B cell (primary cell): Measurements from ENCODE around the gene ANGPT4. TPM values are rescaled to one million over a fixed set of nuclear protein-coding genes. Genes with fewer than 3 reads are reported as not detected.

Source experiments
- ATAC-seq: fragments of 200-7000 bp; cut with Tn5 transposase; one replicate; pipeline ENCODE4 v1.10.0; 2021; ENCODE audit warnings: low read depth, mild to moderate bottlenecking, moderate number of reproducible peaks, moderate library complexity
- CTCF ChIA-PET: fragments of 350-600 bp; sonication (Branson Sonifier 250); formaldehyde crosslinking; loops from one replicate; lab custom pipeline; 2021; ENCODE audit warnings: antibody characterized with exemption, inconsistent platforms; lab: Charles Lee
- POLR2A ChIA-PET: fragments of 350-600 bp; sonication (Branson Sonifier 250); formaldehyde crosslinking; loops from one replicate; lab custom pipeline; 2021; ENCODE audit warnings: antibody characterized with exemption; lab: Charles Lee
- DNase-seq: peaks from one replicate; pipeline ENCODE4 v3.0.0; 2013
- H2AFZ ChIP-seq: 2 replicates; pipeline ENCODE4 v1.6.1; 2012; ENCODE audit warnings: mild to moderate bottlenecking, low read depth, low read length; ENCODE audit not compliant: insufficient read depth, poor library complexity, severe bottlenecking
- H3K27ac ChIP-seq, 2 donors: 1 replicate in 1 of 2; 2 replicates in 1 of 2; pipeline ENCODE4 v1.5.1; 2012 to 2013; ENCODE audit warnings: low read length in 2 of 2, mild to moderate bottlenecking in 2 of 2, moderate library complexity in 1 of 2
- H3K27me3 ChIP-seq, 4 experiments: fragments of 200-600 bp in 1 of 4; sonication (generic) in 1 of 4; replicated peaks in 1 of 4; 1 replicate in 2 of 4; 2 replicates in 2 of 4; pipeline versions ENCODE4 v1.6.1 to v1.7.0; 2013 to 2016; ENCODE audit warnings: low read length in 3 of 4, mild to moderate bottlenecking in 2 of 4, mixed read lengths in 1 of 4, moderate library complexity in 1 of 4; ENCODE audit not compliant: insufficient read depth in 4 of 4, control insufficient read depth in 3 of 4; ENCODE audit errors: control extremely low read depth in 1 of 4
- H3K36me3 ChIP-seq, 2 experiments: replicated peaks in 1 of 2; 1 replicate in 1 of 2; 2 replicates in 1 of 2; pipeline versions ENCODE4 v1.6.1 to v1.7.1; 2013; ENCODE audit warnings: low read length in 1 of 2; ENCODE audit not compliant: insufficient read depth in 2 of 2, control insufficient read depth in 1 of 2; ENCODE audit errors: control extremely low read depth in 1 of 2, extremely low read depth in 1 of 2
- H3K4me1 ChIP-seq, 2 donors: fragments of 200-600 bp in 1 of 2; sonication (generic) in 1 of 2; 1 replicate in 1 of 2; 2 replicates in 1 of 2; pipeline versions ENCODE4 v1.5.1 to v1.6.1; 2013 to 2017; ENCODE audit warnings: low read length in 2 of 2; ENCODE audit not compliant: control insufficient read depth in 2 of 2, insufficient read depth in 2 of 2
- H3K4me2 ChIP-seq: replicated peaks from 2 replicates; pipeline ENCODE3; 2012; ENCODE audit warnings: mild to moderate bottlenecking, low read depth, low read length; ENCODE audit not compliant: poor library complexity, severe bottlenecking
- H3K4me3 ChIP-seq, 5 experiments: fragments of 200-600 bp in 1 of 5; sonication (generic) in 1 of 5; 1 replicate in 3 of 5; 2 replicates in 2 of 5; pipeline versions ENCODE4 v1.5.1 to v1.7.0; 2011 to 2016; ENCODE audit warnings: low read length in 4 of 5, mild to moderate bottlenecking in 4 of 5, low read depth in 2 of 5, control low read depth in 1 of 5, moderate library complexity in 1 of 5; ENCODE audit not compliant: insufficient read depth in 1 of 5; ENCODE audit errors: control extremely low read depth in 1 of 5, extremely low read depth in 1 of 5
- H3K79me2 ChIP-seq: fragments of 200-600 bp; sonication (generic); one replicate; pipeline ENCODE4 v1.6.0; 2016; ENCODE audit warnings: low read length; ENCODE audit not compliant: control insufficient read depth, insufficient read depth
- H3K9ac ChIP-seq: fragments of 200-600 bp; sonication (generic); 2 replicates; pipeline ENCODE4 v1.6.1; 2017; ENCODE audit warnings: mild to moderate bottlenecking, low read length, moderate library complexity
- H3K9me3 ChIP-seq, 3 donors: one replicate each; pipeline versions ENCODE4 v1.6.1 to v1.7.1; 2013; ENCODE audit warnings: low read length in 2 of 3; ENCODE audit not compliant: control insufficient read depth in 2 of 3, insufficient read depth in 1 of 3; ENCODE audit errors: control extremely low read depth in 1 of 3
- H4K20me1 ChIP-seq: 2 replicates; pipeline ENCODE4 v1.6.0; 2012; ENCODE audit warnings: mild to moderate bottlenecking, low read length; ENCODE audit not compliant: insufficient read depth, control insufficient read depth, poor library complexity, severe bottlenecking
- H3K27ac Mint-ChIP-seq: one replicate; pipeline ENCODE4 v1.8.0; 2021; ENCODE audit warnings: mixed read lengths
- H3K27me3 Mint-ChIP-seq: one replicate; pipeline ENCODE4 v1.8.0; 2021; ENCODE audit warnings: mixed read lengths
- H3K4me1 Mint-ChIP-seq: one replicate; pipeline ENCODE4 v1.8.0; 2021; ENCODE audit warnings: mixed read lengths
- H3K4me3 Mint-ChIP-seq: one replicate; pipeline ENCODE4 v1.8.0; 2021; ENCODE audit warnings: mixed read lengths
- H3K9me3 Mint-ChIP-seq: one replicate; pipeline ENCODE4 v1.8.0; 2022; ENCODE audit warnings: mixed read lengths; ENCODE audit not compliant: insufficient read depth
- CTCF ChIP-seq: fragments of 200-600 bp; IDR thresholded peaks from one replicate; pipeline ENCODE4 v1.8.0; 2022; ENCODE audit warnings: antibody characterized with exemption, mild to moderate bottlenecking
- EZH2 ChIP-seq: IDR thresholded peaks from 2 replicates; pipeline ENCODE4 v1.6.1; 2012; ENCODE audit warnings: borderline replicate concordance, low read depth, mild to moderate bottlenecking, moderate library complexity, low read length; ENCODE audit not compliant: insufficient read depth, poor library complexity, severe bottlenecking
- WGBS: methylation state at CpG from one replicate; pipeline ENCODE4 v1.1.5; 2013; ENCODE audit warnings: missing lambda C conversion rate; ENCODE audit not compliant: insufficient coverage; 5-methylcytosine and 5-hydroxymethylcytosine counted together
- intact Hi-C: fragments of 100-400 bp; cut with micrococcal nuclease; formaldehyde crosslinking; loops from one replicate; pipeline ENCODE4 v1.10.0; 2022
- polyA plus RNA-seq: library from polyadenylated mRNA; depleted of rRNA; stranded (reverse); fragments of >200 nt; gene quantifications from 2 replicates; pipeline ENCODE4 v1.2.3, GENCODE V29; 2012
- total RNA-seq, 2 donors: library from RNA; stranded (reverse); fragments of 120-200 nt in 1 of 2; gene quantifications; 1 replicate in 1 of 2; 2 replicates in 1 of 2; pipeline versions ENCODE4 v1.2.3 to v1.2.4, GENCODE V29; 2013 to 2022

The ANGPT4 gene
- total and polyA plus RNA-seq, 2 donors (not counting 1 experiment from before 2014, with no cell fraction given): not detected

GRCh38 chr20:913306-913849 is 2.8 kb downstream of the ANGPT4 start:
- 87% methylated on average over 5 of the region's 5 CpGs for WGBS
- H3K36me3 ChIP-seq: no peaks in the 10 kb centered on the region
- intact Hi-C loops: no loop called here
- H3K79me2 ChIP-seq: no peaks in the 10 kb centered on the region
- peaks cover 0 to 11% (median 0%) of the 10 kb centered on the region in 4 experiments for H3K27me3 ChIP-seq
- ChIA-PET CTCF (interaction anchor here (1.1 kb wide), 1 partner anchor 97 kb away, joined by 3 read pairs; no protein-coding TSS in a partner anchor), POLR2A (no interaction called here)
- H3K4me3 ChIP-seq: no peak overlapping the region
- H3K4me3 Mint-ChIP-seq: no peak overlapping the region
- no peak overlapping the region for H3K9ac ChIP-seq
- no peak overlapping the region for H2AFZ ChIP-seq
- DNase-seq (no peak), ATAC-seq (no peak)
- no peak overlapping the region for H3K27ac ChIP-seq
- TF ChIP-seq EZH2: no peak
- no peak for TF ChIP-seq CTCF
- H3K27ac Mint-ChIP-seq: no peak overlapping the region
- no peaks in the 10 kb centered on the region for H3K4me1 ChIP-seq
- H4K20me1 ChIP-seq: no peaks in the 10 kb centered on the region
- H3K4me2 ChIP-seq: no peak overlapping the region
- H3K4me1 Mint-ChIP-seq: no peaks in the 10 kb centered on the region
- peaks cover 36% of the 10 kb centered on the region for H3K27me3 Mint-ChIP-seq
- no peaks in the 10 kb centered on the region for H3K9me3 ChIP-seq
- H3K9me3 Mint-ChIP-seq: no peaks in the 10 kb centered on the region

- no peaks in the 10 kb centered on the region for H3K4me1 ChIP-seq
- ATAC-seq: no peak
Observed at GRCh38 chr20:911882-912600, 4.1 kb downstream of the ANGPT4 start.

More at GRCh38 chr20:911882-912600, 4.1 kb downstream of the ANGPT4 start:
- Mint-ChIP-seq H3K27ac (no peak overlapping the region), H3K4me1 (no peaks in the 10 kb centered on the region), H3K27me3 (peaks cover 29% of the 10 kb centered on the region), H3K4me3 (no peak overlapping the region), H3K9me3 (no peaks in the 10 kb centered on the region)
- H2AFZ ChIP-seq: no peak overlapping the region
- H3K27me3 ChIP-seq: peaks cover 0 to 11% (median 0%) of the 10 kb centered on the region in 4 experiments
- no peaks in the 10 kb centered on the region for H3K79me2 ChIP-seq
- intact Hi-C loops: no loop called here
- no peak overlapping the region for H3K9ac ChIP-seq
- no peak for TF ChIP-seq EZH2
- TF ChIP-seq CTCF: no peak
- H3K4me3 ChIP-seq: no peak overlapping the region
- H3K4me2 ChIP-seq: no peak overlapping the region
- 92% methylated on average over 4 of the region's 5 CpGs for WGBS
- ChIA-PET CTCF (interaction anchor here (0.7 to 1.1 kb wide), 3 partner anchors 26 to 97 kb away, joined by 3 read pairs; no protein-coding TSS in a partner anchor), POLR2A (no interaction called here)
- H3K36me3 ChIP-seq: no peaks in the 10 kb centered on the region
- H3K9me3 ChIP-seq: no peaks in the 10 kb centered on the region
- H3K27ac ChIP-seq: no peak overlapping the region
- DNase-seq: no peak
- H4K20me1 ChIP-seq: no peaks in the 10 kb centered on the region
